ENCODE measurements around the gene PADI2. TPM values are rescaled to one million over a fixed set of nuclear protein-coding genes. Genes with fewer than 3 reads are reported as not detected.

Gene PADI2
- total RNA-seq, 1 donor from 2014 or later: 15.2 TPM

DNA sequence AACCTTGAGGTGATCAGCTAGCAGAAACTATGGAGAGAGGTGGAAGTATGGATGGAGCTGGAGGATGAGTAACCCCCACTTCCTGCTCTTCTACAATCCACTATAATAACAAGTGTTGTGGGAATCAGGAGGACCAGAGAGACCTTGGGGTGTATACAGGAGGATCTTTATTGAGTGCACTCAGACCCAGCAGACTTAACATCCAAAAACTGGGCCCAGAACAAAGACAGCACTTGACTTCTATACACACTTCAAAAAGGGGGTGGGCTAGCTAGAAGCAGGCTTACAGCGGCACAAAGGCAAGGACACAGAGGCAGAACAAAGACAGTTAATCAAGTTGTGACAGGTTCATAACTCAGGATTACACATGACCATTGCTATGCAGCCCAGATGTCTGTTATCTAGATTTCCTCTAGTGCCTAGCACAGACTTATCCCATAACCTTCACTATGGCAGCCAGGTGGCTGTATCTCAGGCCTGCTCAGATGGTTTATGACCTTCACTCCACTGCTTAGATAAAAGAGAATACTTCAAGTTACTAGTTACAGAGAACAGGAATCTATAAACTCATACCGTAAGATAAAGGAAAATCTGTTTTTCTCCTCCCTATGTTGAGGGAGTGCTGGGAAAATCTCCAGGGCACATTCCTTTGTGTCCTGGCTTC is 36.1 kb upstream of the PADI2 start:
- H3K4me3 ChIP-seq (ENCODE audit: low read depth, low read length): no peak overlapping the region
- no peak for DNase-seq (ENCODE audit: low read depth)
- TF ChIP-seq, protein P1, sequence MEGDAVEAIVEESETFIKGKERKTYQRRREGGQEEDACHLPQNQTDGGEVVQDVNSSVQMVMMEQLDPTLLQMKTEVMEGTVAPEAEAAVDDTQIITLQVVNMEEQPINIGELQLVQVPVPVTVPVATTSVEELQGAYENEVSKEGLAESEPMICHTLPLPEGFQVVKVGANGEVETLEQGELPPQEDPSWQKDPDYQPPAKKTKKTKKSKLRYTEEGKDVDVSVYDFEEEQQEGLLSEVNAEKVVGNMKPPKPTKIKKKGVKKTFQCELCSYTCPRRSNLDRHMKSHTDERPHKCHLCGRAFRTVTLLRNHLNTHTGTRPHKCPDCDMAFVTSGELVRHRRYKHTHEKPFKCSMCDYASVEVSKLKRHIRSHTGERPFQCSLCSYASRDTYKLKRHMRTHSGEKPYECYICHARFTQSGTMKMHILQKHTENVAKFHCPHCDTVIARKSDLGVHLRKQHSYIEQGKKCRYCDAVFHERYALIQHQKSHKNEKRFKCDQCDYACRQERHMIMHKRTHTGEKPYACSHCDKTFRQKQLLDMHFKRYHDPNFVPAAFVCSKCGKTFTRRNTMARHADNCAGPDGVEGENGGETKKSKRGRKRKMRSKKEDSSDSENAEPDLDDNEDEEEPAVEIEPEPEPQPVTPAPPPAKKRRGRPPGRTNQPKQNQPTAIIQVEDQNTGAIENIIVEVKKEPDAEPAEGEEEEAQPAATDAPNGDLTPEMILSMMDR (conservative IDR thresholded peaks at IDR 0.05; ENCODE audit: low read depth, low read length): no peak

- TF ChIP-seq, protein P1 (conservative IDR thresholded peaks at IDR 0.05; ENCODE audit: low read depth, low read length): no peak
- H3K4me3 ChIP-seq (ENCODE audit: low read depth, low read length): no peak overlapping the region
- DNase-seq (ENCODE audit: low read depth): no peak
These were observed 30.5 kb upstream of the PADI2 start for GRCh38 chr1:17149771-17150170.

DNA sequence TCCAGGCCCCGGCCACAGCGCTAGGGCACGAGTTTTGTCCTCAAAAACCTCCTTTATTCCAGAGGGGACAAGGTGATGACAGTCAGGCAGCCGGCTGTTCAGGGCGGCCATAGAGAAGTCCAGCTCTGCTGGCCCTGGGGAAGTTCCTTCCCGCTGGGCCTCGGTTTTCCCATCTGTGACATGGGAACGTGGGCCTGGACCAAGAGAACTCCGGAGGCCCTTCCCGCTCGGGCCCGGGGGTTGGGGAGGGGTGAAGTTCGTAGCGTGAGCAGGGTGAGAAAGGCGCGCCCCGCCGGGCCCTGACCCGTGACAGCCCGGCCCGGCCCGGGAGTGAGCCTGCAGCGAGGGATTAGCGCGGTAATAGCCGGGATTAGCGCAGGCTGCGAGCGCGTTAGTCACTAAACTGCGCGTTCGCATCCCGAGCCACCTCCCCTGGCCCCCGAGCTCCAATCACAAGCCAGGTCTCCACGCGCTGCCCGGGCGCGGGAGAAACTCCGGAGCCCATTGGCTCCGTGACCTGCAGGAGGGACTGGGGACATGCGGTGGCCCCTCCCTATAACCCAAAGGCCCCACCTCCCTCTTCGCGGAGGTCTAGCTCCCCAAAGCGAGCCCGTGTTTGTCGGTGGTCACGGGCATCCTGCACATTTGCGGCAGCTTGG is 29.8 kb upstream of the PADI2 start:
- TF ChIP-seq, protein P1 (conservative IDR thresholded peaks at IDR 0.05; ENCODE audit: low read depth, low read length): no peak
- H3K4me3 ChIP-seq (ENCODE audit: low read depth, low read length): no peak overlapping the region
- no peak for DNase-seq (ENCODE audit: low read depth)

GRCh38 chr1:17145648-17146047 is 26.4 kb upstream of the PADI2 start:
- TF ChIP-seq, protein P1 (conservative IDR thresholded peaks at IDR 0.05; ENCODE audit: low read depth, low read length): no peak
- no peak for DNase-seq (ENCODE audit: low read depth)
- no peak overlapping the region for H3K4me3 ChIP-seq (ENCODE audit: low read depth, low read length)

DNA sequence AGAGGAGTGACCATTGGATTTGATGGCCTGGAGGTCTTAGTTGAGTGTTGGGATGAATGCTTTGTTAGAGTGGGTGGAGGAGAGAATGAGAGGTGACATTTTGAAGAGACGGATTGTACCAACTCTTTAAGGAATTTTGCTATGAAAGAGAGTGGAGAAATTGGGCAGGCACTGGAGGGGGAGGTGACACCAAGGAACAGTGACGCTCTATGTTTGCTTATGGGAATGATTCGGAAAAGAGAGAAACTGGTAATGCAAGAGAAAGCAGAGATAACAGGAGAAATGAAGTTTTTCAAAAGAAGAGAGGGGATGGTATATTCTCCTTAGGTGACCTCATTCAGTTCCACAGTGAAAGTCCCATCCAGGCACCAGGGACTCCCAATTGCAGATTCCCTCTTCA is 24.5 kb upstream of the PADI2 start:
- no peak for DNase-seq (ENCODE audit: low read depth)
- TF ChIP-seq, protein P1 (conservative IDR thresholded peaks at IDR 0.05; ENCODE audit: low read depth, low read length): no peak
- no peak overlapping the region for H3K4me3 ChIP-seq (ENCODE audit: low read depth, low read length)

DNA sequence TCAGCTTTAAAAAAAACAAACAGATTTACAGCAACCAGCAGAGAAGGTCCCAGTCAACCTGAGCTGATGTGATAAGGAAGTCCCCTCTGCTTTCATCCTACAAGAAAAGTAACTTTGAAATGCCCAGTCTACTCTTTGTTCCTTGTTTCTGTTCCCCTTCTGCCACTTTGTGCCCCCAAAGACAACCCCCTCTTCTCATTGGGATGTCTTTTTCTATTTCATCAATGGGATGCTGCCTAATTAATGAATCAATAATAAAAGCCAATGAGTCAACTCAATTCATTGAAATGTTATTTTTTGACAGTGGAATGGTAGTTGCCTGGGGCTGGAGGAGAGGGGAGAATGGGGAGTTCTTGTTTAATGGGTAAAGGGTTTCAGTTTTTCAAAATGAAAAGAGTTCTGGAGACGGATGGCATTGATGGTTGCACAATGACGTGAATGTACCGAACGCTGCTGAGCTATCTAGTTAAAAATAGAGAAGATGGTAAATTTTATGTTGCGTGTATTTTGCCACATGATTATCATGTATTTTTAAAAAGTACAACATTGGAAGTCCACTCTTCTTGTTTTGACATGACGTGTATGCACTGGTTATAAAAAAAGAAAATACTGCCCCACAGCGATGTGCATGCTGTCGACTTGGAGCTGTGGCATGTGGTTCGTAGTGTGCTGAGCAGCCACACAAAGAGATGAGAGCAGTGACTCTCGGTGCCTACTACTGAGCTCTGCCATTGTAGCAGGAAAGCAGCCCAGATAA is 22.4 kb upstream of the PADI2 start:
- no peak for DNase-seq (ENCODE audit: low read depth)
- no peak overlapping the region for H3K4me3 ChIP-seq (ENCODE audit: low read depth, low read length)
- TF ChIP-seq, protein P1 (conservative IDR thresholded peaks at IDR 0.05; ENCODE audit: low read depth, low read length): no peak

Data from epithelial cell of proximal tubule (primary cell).